RWPE2 (cell line): ENCODE measurements around the gene STK38L.

Experiments
- ATAC-seq: fragments of 200-7000 bp; cut with Tn5 transposase; 3 replicates; pipeline ENCODE4 v1.9.1; 2021; ENCODE audit warnings: low read depth
- DNase-seq: peaks from one replicate; pipeline ENCODE4 v3.0.0-alpha.2; 2020; ENCODE audit warnings: low spot score
- H3K27ac ChIP-seq: fragments of 450-650 bp; 2 replicates; pipeline ENCODE4 v1.5.1; 2017; ENCODE audit warnings: mild to moderate bottlenecking; ENCODE audit not compliant: poor library complexity, severe bottlenecking
- H3K27me3 ChIP-seq: fragments of 250-450 bp; sonication (Bioruptor Pico); 2 replicates; pipeline ENCODE4 v1.5.1; 2021; ENCODE audit warnings: mild to moderate bottlenecking, moderate library complexity; ENCODE audit not compliant: insufficient read depth, poor library complexity, severe bottlenecking
- H3K36me3 ChIP-seq: fragments of 250-450 bp; sonication (Bioruptor Pico); 2 replicates; pipeline ENCODE4 v1.5.1; 2020; ENCODE audit warnings: low read depth, mild to moderate bottlenecking, moderate library complexity
- H3K4me1 ChIP-seq: fragments of 250-450 bp; sonication (Bioruptor Pico); 2 replicates; pipeline ENCODE4 v1.5.1; 2021; ENCODE audit warnings: mild to moderate bottlenecking, moderate library complexity; ENCODE audit not compliant: insufficient read depth, poor library complexity, severe bottlenecking
- H3K4me3 ChIP-seq: fragments of 250-450 bp; sonication (Bioruptor Pico); 2 replicates; pipeline ENCODE4 v1.5.1; 2021; ENCODE audit warnings: mild to moderate bottlenecking, moderate library complexity; ENCODE audit not compliant: severe bottlenecking
- H3K9me3 ChIP-seq: fragments of 250-450 bp; sonication (Bioruptor Pico); 2 replicates; pipeline ENCODE4 v1.5.1; 2021; ENCODE audit warnings: mild to moderate bottlenecking, moderate library complexity; ENCODE audit not compliant: severe bottlenecking
- TF ChIP-seq, protein P1 (sequence below): fragments of 450-650 bp; IDR thresholded peaks from one replicate; pipeline ENCODE4 v1.5.1; 2017; ENCODE audit warnings: mild to moderate bottlenecking, moderate library complexity; ENCODE audit not compliant: poor library complexity, severe bottlenecking

STK38L gene

DNA sequence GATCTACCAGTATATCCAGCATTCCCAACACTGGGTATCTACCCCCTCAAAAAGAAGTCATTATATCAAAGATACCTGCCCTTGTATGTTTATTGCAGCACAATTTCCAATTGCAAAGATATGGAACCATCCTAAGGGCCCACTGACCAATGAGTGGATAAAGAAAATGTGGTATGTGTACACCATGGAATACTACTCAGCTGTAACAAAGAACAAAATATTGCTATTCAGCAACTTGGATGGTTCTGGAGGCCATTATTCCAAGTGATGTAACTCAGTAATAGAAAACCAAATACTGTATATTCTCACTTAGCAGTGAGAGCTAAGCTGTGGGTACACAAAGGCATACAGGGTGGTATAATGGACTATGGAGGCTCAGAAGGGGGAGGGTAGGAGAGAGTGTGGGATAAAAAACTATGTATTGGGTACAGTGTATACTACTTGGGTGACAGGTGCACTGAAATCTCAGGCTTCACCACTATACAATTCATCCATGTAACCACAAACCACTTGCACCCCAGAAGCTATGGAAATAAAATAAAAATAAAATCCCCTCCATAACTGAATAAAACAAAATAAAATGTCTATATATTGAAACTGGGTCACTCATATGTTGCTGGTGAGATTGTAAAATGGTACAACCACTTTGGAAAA lies 34.7 kb upstream of the STK38L start:
- no peak for ATAC-seq

DNA sequence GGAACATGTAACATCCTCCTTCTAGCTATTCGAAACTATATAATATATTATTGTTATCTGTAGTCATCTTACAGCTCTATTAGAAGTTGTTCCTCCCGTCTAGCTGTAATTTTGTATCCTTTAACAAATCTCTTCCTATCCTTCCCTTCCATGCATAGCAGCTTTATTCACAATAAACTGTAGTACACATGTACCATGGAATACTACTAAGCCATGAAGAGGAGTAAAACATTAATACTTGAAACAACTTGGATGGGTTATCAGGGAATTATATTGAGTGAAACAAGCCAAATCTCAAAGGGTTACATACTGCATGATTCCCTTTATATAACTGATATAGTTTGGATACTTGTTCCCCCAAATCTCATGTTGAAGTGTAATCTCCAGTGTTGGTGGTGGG lies 33.9 kb upstream of the STK38L start:
- TF ChIP-seq, protein P1, sequence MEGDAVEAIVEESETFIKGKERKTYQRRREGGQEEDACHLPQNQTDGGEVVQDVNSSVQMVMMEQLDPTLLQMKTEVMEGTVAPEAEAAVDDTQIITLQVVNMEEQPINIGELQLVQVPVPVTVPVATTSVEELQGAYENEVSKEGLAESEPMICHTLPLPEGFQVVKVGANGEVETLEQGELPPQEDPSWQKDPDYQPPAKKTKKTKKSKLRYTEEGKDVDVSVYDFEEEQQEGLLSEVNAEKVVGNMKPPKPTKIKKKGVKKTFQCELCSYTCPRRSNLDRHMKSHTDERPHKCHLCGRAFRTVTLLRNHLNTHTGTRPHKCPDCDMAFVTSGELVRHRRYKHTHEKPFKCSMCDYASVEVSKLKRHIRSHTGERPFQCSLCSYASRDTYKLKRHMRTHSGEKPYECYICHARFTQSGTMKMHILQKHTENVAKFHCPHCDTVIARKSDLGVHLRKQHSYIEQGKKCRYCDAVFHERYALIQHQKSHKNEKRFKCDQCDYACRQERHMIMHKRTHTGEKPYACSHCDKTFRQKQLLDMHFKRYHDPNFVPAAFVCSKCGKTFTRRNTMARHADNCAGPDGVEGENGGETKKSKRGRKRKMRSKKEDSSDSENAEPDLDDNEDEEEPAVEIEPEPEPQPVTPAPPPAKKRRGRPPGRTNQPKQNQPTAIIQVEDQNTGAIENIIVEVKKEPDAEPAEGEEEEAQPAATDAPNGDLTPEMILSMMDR, result no peak
- ATAC-seq (no peak), DNase-seq (no peak)
- Histone ChIP-seq H3K27ac (no peak overlapping the region), H3K27me3 (no peaks in the 10 kb centered on the region), H3K36me3 (no peaks in the 10 kb centered on the region), H3K9me3 (no peaks in the 10 kb centered on the region), H3K4me1 (no peaks in the 10 kb centered on the region), H3K4me3 (no peak overlapping the region)

More for the DNA sequence above, 34.7 kb upstream of the STK38L start:
- TF ChIP-seq, protein P1, result no peak
- Histone ChIP-seq H3K4me1 (no peaks in the 10 kb centered on the region), H3K27me3 (no peaks in the 10 kb centered on the region), H3K4me3 (no peak overlapping the region), H3K9me3 (no peaks in the 10 kb centered on the region), H3K27ac (no peak overlapping the region), H3K36me3 (no peaks in the 10 kb centered on the region)
- DNase-seq, result no peak

DNA sequence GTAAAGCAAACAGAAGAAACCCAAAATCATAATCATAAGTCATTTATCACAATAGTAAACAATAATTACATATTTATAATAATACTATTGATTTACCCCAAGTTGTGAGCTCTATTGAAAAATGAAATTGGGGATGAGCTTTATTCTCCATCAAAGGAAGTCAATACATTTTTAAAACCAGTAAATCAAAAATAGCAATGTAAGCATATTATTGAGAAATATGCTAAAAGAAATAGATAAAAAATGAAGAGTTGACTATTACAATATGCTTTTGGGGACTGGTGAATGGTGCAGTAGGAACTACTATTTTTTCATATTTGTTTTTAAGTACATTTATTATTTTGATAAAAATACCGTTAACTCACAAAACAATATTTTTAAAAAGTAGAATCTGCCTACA lies 31.2 kb upstream of the STK38L start:
- TF ChIP-seq, protein P1, result no peak
- no peak for ATAC-seq
- no peak for DNase-seq
- Histone ChIP-seq H3K4me1 (no peaks in the 10 kb centered on the region), H3K4me3 (no peak overlapping the region), H3K9me3 (no peaks in the 10 kb centered on the region), H3K36me3 (no peaks in the 10 kb centered on the region), H3K27ac (no peak overlapping the region), H3K27me3 (no peaks in the 10 kb centered on the region)

DNA sequence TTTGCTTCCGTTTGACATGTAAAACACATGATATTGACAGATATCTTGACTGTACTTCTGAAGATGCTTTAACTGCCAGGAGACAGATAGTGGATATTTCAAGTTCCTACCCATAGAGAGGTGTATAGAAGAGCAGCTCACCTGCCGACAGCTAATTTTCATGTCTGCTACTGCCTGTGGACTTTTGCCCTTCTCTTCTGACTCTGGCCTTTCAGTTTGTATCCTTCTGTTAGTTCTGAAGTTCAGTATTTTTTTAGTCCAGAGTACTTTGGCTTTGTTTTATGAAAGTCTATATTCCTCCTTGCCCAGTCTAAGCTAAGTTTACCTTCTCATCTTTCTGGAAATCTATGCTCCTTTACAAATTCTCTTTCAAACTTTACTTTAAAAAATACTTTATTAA lies 30.8 kb upstream of the STK38L start:
- H3K36me3 ChIP-seq, result no peaks in the 10 kb centered on the region
- H3K27me3 ChIP-seq, result no peaks in the 10 kb centered on the region
- no peak overlapping the region for H3K4me3 ChIP-seq
- DNase-seq (no peak), ATAC-seq (no peak)
- no peaks in the 10 kb centered on the region for H3K4me1 ChIP-seq
- no peak overlapping the region for H3K27ac ChIP-seq
- TF ChIP-seq, protein P1, result no peak
- no peaks in the 10 kb centered on the region for H3K9me3 ChIP-seq

DNA sequence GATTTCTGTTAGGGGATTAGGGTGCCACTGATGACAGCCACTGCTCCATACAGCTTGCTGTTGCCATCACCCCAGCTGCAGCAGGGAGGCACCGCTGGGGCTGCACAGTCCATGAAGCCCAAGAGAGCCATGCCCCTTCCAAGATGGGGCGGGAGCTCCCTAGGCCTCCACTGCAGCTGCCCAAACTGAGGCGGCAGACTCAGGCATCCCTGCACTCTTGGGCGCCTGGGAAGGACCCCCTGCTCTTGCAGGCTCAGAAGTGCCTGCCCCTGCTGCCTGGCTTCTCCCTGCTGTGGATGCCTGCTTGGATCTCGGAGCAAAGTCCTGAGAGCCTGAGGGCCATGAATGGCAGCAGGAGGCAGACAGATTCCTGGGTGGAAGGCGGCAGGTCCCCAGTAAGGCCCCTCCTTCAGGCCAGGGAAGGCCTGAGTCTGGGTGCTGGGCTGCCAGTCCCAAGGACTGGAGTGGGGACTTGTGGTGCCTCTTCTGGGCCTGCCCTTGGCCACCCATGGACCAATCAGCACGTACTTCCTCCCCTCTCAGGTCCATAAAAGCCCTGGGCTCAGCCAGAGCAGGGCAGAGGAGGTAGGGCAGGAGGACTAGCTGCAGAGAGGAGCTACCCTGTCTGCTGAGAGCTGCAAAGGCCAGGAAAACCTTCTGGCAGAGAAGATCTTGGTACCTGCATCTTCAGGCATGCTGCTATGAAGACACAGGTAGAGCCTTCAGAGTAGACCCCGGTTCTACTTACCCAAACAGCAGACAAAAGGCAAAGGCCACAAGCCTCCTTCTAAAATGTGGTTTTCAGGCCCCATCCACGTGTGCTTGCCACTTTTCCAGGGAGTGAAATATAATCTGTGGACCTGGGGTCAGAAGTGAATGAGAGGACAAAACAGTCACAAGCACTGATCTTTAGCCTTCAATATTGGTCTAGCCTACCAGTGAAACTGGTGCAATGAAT lies 30.0 kb upstream of the STK38L start:
- Histone ChIP-seq H3K4me1 (no peaks in the 10 kb centered on the region), H3K9me3 (no peaks in the 10 kb centered on the region), H3K4me3 (no peak overlapping the region), H3K36me3 (no peaks in the 10 kb centered on the region), H3K27ac (no peak overlapping the region), H3K27me3 (no peaks in the 10 kb centered on the region)
- no peak for ATAC-seq
- TF ChIP-seq, protein P1, result no peak
- DNase-seq, result no peak
